Activated CD4-positive, alpha-beta memory T cell treated with anti-CD3 and anti-CD28 coated beads for 36 hours (primary cell): Measurements from ENCODE around the gene MDM2. TPM values are rescaled to one million over a fixed set of nuclear protein-coding genes. Genes with fewer than 3 reads are reported as not detected.

Experiments
- total RNA-seq, 2 experiments: library from RNA; stranded (reverse); gene quantifications; one replicate each; pipeline ENCODE4 v1.2.3, GENCODE V29; 2021

Gene MDM2
- total RNA-seq, 2 experiments from 2014 or later: 125 to 136 TPM

Other genes with a start within 250 kb of the MDM2 start
- 100 to 1,000 TPM; 211 to 213 TPM for gene RAP1B, start 197.3 kb upstream of the MDM2 start, total RNA-seq
- 100 to 1,000 TPM; 128 TPM for gene NUP107, start 121.2 kb upstream of the MDM2 start, total RNA-seq
- gene SLC35E3, start 62.0 kb upstream of the MDM2 start, total RNA-seq: 1 to 10 TPM; 4.1 to 5.3 TPM
- gene CPM, start 125.0 kb downstream of the MDM2 start, total RNA-seq: 10 to 100 TPM; 14.7 to 19.8 TPM